Thyroid gland (tissue), 4 donors: ENCODE measurements around the gene TESK2.

Source experiments
- CTCF ChIP-seq, 6 experiments: fragments of 200-600 bp in 3 of 6; fragments of 450-650 bp in 3 of 6; sonication (generic) in 3 of 6; IDR thresholded peaks; one replicate each; pipeline ENCODE4 v1.5.1; 2016 to 2019; ENCODE audit warnings: antibody characterized with exemption in 6 of 6, mild to moderate bottlenecking in 2 of 6, inconsistent platforms in 1 of 6, moderate library complexity in 1 of 6
- POLR2A ChIP-seq, 2 donors: fragments of 450-650 bp; IDR thresholded peaks; one replicate each; pipeline ENCODE4 v1.6.1; 2017; ENCODE audit warnings: antibody characterized with exemption in 2 of 2, mild to moderate bottlenecking in 2 of 2, moderate library complexity in 1 of 2

- TF ChIP-seq CTCF (IDR thresholded peaks at IDR 0.05), result no peak
- no peak for TF ChIP-seq POLR2A (IDR thresholded peaks at IDR 0.05)
These were observed 120.4 kb downstream of the TESK2 start for GRCh38 chr1:45370575-45370974.
